Measurements from ENCODE around the gene ESPL1. TPM values are rescaled to one million over a fixed set of nuclear protein-coding genes. Genes with fewer than 3 reads are reported as not detected.

Gene ESPL1
- total and polyA plus RNA-seq, 2 of the 13 experiments (the other 11 are each of a cell fraction or from before 2014, with no cell fraction given) = 5.8 to 11.5 TPM

DNA sequence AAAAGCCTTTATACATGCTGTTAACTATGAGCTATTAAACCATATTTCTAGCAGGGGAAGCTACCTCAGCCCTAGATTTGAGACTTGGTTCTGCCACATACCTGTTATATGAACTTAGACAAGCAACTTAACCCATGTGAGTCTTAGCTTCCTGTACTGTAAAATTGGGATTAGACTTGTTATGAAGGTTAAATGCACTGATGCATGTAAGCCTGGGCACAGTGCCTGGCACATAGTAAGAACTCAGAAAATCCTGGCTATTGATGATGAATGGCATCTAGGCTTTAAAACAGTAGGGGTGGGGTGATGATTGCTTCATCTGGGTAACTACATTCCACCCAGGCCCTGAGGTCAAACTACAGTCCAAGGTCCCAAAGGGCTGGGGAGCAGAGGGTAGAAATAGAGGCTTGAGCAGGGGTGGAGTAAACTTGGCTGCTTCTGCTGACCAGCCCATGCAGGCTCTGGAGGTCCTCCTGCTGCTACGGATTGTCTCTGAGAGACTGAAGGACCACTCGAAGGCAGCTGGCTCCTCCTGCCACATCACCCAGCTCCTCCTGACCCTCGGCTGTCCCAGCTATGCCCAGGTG is 11.3 kb downstream of the ESPL1 start:
- Histone ChIP-seq H3K9ac (ENCODE audit: insufficient read depth, low read depth, low read length) (no peak overlapping the region), H3K9me3 (ENCODE audit: low read length) (no peaks in the 10 kb centered on the region), H2AFZ (ENCODE audit: low read length) (no peak overlapping the region), H3K4me3 (replicated peaks in 1 of 3; ENCODE audit: insufficient read depth in 1 of 3, low read depth in 2 of 3, low read length in 3 of 3) (no peak overlapping the region), H3K4me2 (ENCODE audit: low read depth, low read length) (no peak overlapping the region), H3K79me2 (ENCODE audit: insufficient read depth, low read length) (no peaks in the 10 kb centered on the region), H3K4me1 (ENCODE audit: insufficient read depth, low read length) (peaks cover 15% of the 10 kb centered on the region), H4K20me1 (ENCODE audit: insufficient read depth, low read length) (no peaks in the 10 kb centered on the region), H3K27ac (ENCODE audit: extremely low read length, insufficient read depth, low read length) (peak overlapping the region; percentile 49), H3K27me3 (ENCODE audit: control insufficient read depth in 1 of 2, insufficient read depth in 2 of 2, low read length in 2 of 2) (no peaks in the 10 kb centered on the region; a peak in 1 of 5 replicates), H3K36me3 (replicated peaks in 1 of 2; ENCODE audit: control insufficient read depth in 1 of 2, insufficient read depth in 2 of 2, low read length in 2 of 2) (peaks cover 18 to 61% of the 10 kb centered on the region in 2 experiments)
- POLR2A ChIA-PET = interaction anchor here (1.0 to 1.3 kb wide), 2 partner anchors 11 to 16 kb away, joined by 3 to 5 read pairs; partner anchors contain the start of gene PFDN5
- FAIRE-seq (peak; percentile 23), ATAC-seq (peak; percentile 71), DNase-seq (ENCODE audit: low spot score) (peak; percentile 16)
- BruUV-seq (replicated peaks) = no TSS peak
- 67% methylated on average over 3 of the region's 3 CpGs for WGBS (ENCODE audit: low lambda C conversion rate)
- intact Hi-C loops (cut with micrococcal nuclease; ENCODE audit: unreplicated experiment) (no loop called here), in situ Hi-C loops (cut with HindIII; ENCODE audit: extremely low pct_ligation_motif_present, low pct_unique_long_range_greater_than_20kb) (no loop called here)
- CTCF ChIA-PET (ENCODE audit: low intra/inter-chr PET ratio, low total read pairs) = no interaction called here
- TF ChIP-seq CEBPG (CRISPR knock-in tag; IDR thresholded peaks at IDR 0.05) = peak; percentile 61
- 0 out of 2 replicates have a peak, but pooled peaks have one; percentile 44 for TF ChIP-seq NR2F2 (IDR thresholded peaks at IDR 0.05; ENCODE audit: borderline replicate concordance, low read depth)
- TF ChIP-seq HNF4G (IDR thresholded peaks at IDR 0.05; ENCODE audit: borderline replicate concordance, low read depth, low read length) = peak; percentile 78
- no peak for TF ChIP-seq HNF4G (CRISPR knock-in tag; IDR thresholded peaks at IDR 0.05; ENCODE audit: borderline replicate concordance, low read depth)
- TF ChIP-seq ZNF660 (CRISPR knock-in tag; IDR thresholded peaks at IDR 0.05; ENCODE audit: borderline replicate concordance, low read depth) = no peak
- TF ChIP-seq TEAD3 (CRISPR knock-in tag; optimal IDR thresholded peaks at IDR 0.05; ENCODE audit: borderline replicate concordance) = peak; percentile 71
- no peak for TF ChIP-seq ZNF354B (CRISPR knock-in tag; IDR thresholded peaks at IDR 0.05)
- TF ChIP-seq, protein P1, sequence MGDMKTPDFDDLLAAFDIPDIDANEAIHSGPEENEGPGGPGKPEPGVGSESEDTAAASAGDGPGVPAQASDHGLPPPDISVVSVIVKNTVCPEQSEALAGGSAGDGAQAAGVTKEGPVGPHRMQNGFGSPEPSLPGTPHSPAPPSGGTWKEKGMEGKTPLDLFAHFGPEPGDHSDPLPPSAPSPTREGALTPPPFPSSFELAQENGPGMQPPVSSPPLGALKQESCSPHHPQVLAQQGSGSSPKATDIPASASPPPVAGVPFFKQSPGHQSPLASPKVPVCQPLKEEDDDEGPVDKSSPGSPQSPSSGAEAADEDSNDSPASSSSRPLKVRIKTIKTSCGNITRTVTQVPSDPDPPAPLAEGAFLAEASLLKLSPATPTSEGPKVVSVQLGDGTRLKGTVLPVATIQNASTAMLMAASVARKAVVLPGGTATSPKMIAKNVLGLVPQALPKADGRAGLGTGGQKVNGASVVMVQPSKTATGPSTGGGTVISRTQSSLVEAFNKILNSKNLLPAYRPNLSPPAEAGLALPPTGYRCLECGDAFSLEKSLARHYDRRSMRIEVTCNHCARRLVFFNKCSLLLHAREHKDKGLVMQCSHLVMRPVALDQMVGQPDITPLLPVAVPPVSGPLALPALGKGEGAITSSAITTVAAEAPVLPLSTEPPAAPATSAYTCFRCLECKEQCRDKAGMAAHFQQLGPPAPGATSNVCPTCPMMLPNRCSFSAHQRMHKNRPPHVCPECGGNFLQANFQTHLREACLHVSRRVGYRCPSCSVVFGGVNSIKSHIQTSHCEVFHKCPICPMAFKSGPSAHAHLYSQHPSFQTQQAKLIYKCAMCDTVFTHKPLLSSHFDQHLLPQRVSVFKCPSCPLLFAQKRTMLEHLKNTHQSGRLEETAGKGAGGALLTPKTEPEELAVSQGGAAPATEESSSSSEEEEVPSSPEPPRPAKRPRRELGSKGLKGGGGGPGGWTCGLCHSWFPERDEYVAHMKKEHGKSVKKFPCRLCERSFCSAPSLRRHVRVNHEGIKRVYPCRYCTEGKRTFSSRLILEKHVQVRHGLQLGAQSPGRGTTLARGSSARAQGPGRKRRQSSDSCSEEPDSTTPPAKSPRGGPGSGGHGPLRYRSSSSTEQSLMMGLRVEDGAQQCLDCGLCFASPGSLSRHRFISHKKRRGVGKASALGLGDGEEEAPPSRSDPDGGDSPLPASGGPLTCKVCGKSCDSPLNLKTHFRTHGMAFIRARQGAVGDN (CRISPR knock-in tag; IDR thresholded peaks at IDR 0.05) = 0 out of 2 replicates have a peak, but pooled peaks have one; percentile 10
- TF ChIP-seq, protein P2, sequence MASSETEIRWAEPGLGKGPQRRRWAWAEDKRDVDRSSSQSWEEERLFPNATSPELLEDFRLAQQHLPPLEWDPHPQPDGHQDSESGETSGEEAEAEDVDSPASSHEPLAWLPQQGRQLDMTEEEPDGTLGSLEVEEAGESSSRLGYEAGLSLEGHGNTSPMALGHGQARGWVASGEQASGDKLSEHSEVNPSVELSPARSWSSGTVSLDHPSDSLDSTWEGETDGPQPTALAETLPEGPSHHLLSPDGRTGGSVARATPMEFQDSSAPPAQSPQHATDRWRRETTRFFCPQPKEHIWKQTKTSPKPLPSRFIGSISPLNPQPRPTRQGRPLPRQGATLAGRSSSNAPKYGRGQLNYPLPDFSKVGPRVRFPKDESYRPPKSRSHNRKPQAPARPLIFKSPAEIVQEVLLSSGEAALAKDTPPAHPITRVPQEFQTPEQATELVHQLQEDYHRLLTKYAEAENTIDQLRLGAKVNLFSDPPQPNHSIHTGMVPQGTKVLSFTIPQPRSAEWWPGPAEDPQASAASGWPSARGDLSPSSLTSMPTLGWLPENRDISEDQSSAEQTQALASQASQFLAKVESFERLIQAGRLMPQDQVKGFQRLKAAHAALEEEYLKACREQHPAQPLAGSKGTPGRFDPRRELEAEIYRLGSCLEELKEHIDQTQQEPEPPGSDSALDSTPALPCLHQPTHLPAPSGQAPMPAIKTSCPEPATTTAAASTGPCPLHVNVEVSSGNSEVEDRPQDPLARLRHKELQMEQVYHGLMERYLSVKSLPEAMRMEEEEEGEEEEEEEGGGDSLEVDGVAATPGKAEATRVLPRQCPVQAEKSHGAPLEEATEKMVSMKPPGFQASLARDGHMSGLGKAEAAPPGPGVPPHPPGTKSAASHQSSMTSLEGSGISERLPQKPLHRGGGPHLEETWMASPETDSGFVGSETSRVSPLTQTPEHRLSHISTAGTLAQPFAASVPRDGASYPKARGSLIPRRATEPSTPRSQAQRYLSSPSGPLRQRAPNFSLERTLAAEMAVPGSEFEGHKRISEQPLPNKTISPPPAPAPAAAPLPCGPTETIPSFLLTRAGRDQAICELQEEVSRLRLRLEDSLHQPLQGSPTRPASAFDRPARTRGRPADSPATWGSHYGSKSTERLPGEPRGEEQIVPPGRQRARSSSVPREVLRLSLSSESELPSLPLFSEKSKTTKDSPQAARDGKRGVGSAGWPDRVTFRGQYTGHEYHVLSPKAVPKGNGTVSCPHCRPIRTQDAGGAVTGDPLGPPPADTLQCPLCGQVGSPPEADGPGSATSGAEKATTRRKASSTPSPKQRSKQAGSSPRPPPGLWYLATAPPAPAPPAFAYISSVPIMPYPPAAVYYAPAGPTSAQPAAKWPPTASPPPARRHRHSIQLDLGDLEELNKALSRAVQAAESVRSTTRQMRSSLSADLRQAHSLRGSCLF (CRISPR knock-in tag; IDR thresholded peaks at IDR 0.05; ENCODE audit: borderline replicate concordance) = no peak
- TF ChIP-seq, protein P3, sequence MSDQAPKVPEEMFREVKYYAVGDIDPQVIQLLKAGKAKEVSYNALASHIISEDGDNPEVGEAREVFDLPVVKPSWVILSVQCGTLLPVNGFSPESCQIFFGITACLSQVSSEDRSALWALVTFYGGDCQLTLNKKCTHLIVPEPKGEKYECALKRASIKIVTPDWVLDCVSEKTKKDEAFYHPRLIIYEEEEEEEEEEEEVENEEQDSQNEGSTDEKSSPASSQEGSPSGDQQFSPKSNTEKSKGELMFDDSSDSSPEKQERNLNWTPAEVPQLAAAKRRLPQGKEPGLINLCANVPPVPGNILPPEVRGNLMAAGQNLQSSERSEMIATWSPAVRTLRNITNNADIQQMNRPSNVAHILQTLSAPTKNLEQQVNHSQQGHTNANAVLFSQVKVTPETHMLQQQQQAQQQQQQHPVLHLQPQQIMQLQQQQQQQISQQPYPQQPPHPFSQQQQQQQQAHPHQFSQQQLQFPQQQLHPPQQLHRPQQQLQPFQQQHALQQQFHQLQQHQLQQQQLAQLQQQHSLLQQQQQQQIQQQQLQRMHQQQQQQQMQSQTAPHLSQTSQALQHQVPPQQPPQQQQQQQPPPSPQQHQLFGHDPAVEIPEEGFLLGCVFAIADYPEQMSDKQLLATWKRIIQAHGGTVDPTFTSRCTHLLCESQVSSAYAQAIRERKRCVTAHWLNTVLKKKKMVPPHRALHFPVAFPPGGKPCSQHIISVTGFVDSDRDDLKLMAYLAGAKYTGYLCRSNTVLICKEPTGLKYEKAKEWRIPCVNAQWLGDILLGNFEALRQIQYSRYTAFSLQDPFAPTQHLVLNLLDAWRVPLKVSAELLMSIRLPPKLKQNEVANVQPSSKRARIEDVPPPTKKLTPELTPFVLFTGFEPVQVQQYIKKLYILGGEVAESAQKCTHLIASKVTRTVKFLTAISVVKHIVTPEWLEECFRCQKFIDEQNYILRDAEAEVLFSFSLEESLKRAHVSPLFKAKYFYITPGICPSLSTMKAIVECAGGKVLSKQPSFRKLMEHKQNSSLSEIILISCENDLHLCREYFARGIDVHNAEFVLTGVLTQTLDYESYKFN (CRISPR knock-in tag; conservative IDR thresholded peaks at IDR 0.05) = peak; percentile 51
- 0 out of 4 replicates have a peak, but pooled peaks of 1 of the 2 experiments have one; percentile 21 for TF ChIP-seq POLR2A (IDR thresholded peaks at IDR 0.05; ENCODE audit: insufficient read depth in 1 of 2, low read depth in 2 of 2, low read length in 2 of 2)

All from HepG2 (cell line).